ENCODE measurements around the gene POLR1A. TPM values are rescaled to one million over a fixed set of nuclear protein-coding genes. Genes with fewer than 3 reads are reported as not detected.
A peak's percentile ranks its signal among the peaks of the same experiment; 100 is the strongest.

POLR1A gene
- total RNA-seq, 4 donors from 2014 or later: 11.8 to 20.2 (median 16.2) TPM

DNA sequence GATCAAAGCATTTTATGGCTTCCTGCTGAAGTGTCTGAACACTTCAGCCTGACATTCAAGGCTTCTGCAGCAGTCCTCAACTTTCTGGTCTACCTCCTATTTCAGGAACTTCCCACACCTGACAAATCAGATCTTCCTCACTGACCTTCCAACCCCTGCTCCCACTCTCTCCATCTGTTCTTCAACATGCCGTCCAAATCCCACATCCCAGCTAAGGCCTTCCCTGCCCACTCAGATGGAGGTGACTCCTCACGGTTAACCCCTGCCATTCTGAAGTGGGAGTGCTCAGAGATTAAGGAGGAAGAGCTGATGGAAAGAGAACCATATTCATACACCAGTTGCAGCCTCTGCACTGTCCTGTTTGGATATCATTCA lies 104.8 kb downstream of the POLR1A start:
- peaks cover 0 to 11% (median 0%) of the 10 kb centered on the region in 3 donors for H3K9me3 ChIP-seq
- H3K27me3 ChIP-seq: no peaks in the 10 kb centered on the region
- DNase-seq: no peak
- H3K27ac ChIP-seq: no peak overlapping the region
- no peak overlapping the region for H3K4me3 ChIP-seq
- intact Hi-C loops (cut with DNase I): no loop called here
- 82 to 100% methylated on average over 1 to 2 of the region's 2 CpGs for WGBS, 2 donors
- TF ChIP-seq, protein P1, sequence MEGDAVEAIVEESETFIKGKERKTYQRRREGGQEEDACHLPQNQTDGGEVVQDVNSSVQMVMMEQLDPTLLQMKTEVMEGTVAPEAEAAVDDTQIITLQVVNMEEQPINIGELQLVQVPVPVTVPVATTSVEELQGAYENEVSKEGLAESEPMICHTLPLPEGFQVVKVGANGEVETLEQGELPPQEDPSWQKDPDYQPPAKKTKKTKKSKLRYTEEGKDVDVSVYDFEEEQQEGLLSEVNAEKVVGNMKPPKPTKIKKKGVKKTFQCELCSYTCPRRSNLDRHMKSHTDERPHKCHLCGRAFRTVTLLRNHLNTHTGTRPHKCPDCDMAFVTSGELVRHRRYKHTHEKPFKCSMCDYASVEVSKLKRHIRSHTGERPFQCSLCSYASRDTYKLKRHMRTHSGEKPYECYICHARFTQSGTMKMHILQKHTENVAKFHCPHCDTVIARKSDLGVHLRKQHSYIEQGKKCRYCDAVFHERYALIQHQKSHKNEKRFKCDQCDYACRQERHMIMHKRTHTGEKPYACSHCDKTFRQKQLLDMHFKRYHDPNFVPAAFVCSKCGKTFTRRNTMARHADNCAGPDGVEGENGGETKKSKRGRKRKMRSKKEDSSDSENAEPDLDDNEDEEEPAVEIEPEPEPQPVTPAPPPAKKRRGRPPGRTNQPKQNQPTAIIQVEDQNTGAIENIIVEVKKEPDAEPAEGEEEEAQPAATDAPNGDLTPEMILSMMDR (IDR thresholded peaks at IDR 0.05): no peak
- no peak for TF ChIP-seq POLR2A (IDR thresholded peaks at IDR 0.05)
- H3K36me3 ChIP-seq: no peaks in the 10 kb centered on the region
- peaks cover 14 to 44% (median 37%) of the 10 kb centered on the region in 3 donors for H3K4me1 ChIP-seq

- TF ChIP-seq, protein P1 (IDR thresholded peaks at IDR 0.05): no peak
- TF ChIP-seq POLR2A (IDR thresholded peaks at IDR 0.05): no peak
Measured at GRCh38 chr2:86000131-86000937, 105.4 kb downstream of the POLR1A start.

GRCh38 chr2:85999061-85999831 lies 106.4 kb downstream of the POLR1A start:
- no peaks in the 10 kb centered on the region for H3K27me3 ChIP-seq
- DNase-seq: no peak
- peak overlapping the region; percentile 66 to 91 (median 79) for H3K27ac ChIP-seq
- TF ChIP-seq, protein P1 (IDR thresholded peaks at IDR 0.05): no peak
- TF ChIP-seq POLR2A (IDR thresholded peaks at IDR 0.05): no peak
- H3K9me3 ChIP-seq: no peaks in the 10 kb centered on the region
- intact Hi-C loops (cut with DNase I): no loop called here
- no peaks in the 10 kb centered on the region for H3K36me3 ChIP-seq
- peaks cover 14 to 61% (median 46%) of the 10 kb centered on the region in 3 donors for H3K4me1 ChIP-seq
- WGBS, 2 donors: 41 to 45% methylated on average over 6 to 8 of the region's 8 CpGs
- H3K4me3 ChIP-seq: no peak overlapping the region

More at GRCh38 chr2:86000131-86000937, 105.4 kb downstream of the POLR1A start:
- peaks cover 0 to 5% (median 0%) of the 10 kb centered on the region in 3 donors for H3K9me3 ChIP-seq
- intact Hi-C loops (cut with DNase I): no loop called here
- 72 to 74% methylated on average over 10 of the region's 10 CpGs for WGBS, 2 donors
- DNase-seq: no peak
- H3K36me3 ChIP-seq: no peaks in the 10 kb centered on the region
- no peak overlapping the region for H3K4me3 ChIP-seq
- H3K27me3 ChIP-seq: no peaks in the 10 kb centered on the region
- H3K4me1 ChIP-seq: peaks cover 14 to 50% (median 42%) of the 10 kb centered on the region in 3 donors
- peak overlapping the region in 3 of 4 donors; percentile 72 to 91 (median 86) for H3K27ac ChIP-seq

DNA sequence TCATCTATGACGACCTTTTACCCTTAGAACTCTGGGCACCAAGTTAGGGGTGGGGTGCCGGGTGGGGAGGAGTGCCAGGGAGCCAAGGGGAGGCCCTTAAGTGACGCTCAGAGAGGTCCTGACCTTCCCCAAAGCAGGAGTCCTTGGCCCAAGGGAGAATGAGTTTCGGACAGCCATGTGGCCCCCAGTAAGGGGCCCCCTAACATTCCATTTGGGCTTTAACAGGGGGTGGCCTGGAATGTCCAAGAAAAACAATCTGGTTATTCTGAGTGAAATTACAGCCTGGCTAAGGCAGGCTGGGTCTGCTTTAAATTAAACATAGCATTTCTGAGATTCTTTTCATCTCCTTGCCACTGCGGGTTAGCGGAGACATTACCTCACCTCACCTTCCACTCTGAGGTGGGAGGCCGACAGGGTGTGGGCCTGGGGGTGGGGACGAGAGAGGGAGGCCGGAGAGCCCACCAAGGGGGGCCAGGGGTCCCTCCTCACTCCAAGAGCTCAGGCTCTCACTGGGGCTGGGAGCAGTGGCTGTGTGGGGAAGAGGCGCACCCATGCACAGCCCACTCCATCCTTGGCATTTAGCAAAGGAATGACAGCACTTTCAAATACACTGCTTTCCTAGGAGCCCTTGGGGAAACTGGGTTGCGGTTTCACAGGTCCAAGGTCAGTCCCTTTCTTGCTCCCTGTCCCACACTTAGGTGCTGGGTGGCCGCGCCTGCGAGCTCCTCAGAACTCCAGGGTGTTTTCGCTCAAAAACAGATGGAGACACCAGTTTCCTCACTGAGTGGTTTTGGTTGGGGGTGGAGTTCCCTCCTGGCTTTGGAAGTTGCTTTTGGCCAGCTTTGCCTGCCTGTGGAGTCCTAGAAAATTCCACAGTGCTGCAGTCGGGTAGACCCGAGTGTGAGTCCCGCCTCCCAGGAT lies 107.4 kb downstream of the POLR1A start:
- no peak for DNase-seq
- Histone ChIP-seq H3K9me3 (no peaks in the 10 kb centered on the region), H3K36me3 (no peaks in the 10 kb centered on the region), H3K27me3 (no peaks in the 10 kb centered on the region), H3K27ac (peak overlapping the region; percentile 66 to 91 (median 79)), H3K4me3 (no peak overlapping the region), H3K4me1 (peaks cover 14 to 70% (median 51%) of the 10 kb centered on the region in 3 donors)
- TF ChIP-seq, protein P1 (IDR thresholded peaks at IDR 0.05): no peak
- no peak for TF ChIP-seq POLR2A (IDR thresholded peaks at IDR 0.05)
- intact Hi-C loops (cut with DNase I): no loop called here
- WGBS, 2 donors: 48 to 51% methylated on average over 4 to 10 of the region's 18 CpGs
